DMS153 treated with DMSO at 0.1 percent for 48 hours (cell line): ENCODE measurements around the gene PROSER3.

Experiments used
- DNase-seq: peaks from one replicate; lab custom pipeline; 2025; ENCODE audit not compliant: unreplicated experiment; lab: John Stamatoyannopoulos, UW

PROSER3 gene

GRCh38 chr19:35775298-35776101 lies 17.5 kb downstream of the PROSER3 start, which contains the start of gene ARHGAP33:
ARHGAP33 (plus strand) TSS chr19:35775564; CDS start chr19:35775659, 95 bp downstream.
- peak; percentile 97 for DNase-seq

DNA sequence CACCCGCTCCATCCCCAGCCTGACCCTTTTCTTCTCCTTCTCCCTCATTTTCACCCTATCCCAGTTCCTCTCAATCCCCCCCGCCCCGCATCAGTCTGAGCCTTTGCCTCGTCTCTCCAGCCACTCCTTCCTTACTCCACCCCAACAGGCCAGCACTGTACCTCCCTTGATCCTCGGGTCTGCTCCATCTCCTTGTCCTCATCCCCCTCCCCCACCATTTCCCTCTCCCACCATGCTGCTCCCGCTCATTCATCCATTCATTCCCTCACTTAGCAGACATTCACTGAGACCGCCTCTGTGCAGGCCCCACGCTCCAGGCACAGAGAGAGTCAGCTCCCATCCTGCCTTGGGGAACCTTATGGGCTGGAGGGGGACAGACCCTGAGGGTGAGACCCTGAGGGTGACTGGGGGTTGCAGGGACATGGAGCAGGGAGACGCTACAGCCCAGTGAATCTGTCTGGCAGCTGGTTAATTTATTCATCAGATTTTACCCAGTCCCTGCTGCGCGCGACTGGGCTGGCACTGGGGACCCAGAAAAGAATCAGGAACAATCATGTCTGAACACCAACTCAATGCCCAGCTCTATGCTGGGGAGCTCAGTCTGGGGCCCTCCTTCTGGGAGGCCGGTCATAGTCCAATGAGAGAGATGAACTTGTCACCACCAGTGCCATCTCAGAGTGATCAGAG lies 18.3 kb downstream of the PROSER3 start:
- no peak for DNase-seq

DNA sequence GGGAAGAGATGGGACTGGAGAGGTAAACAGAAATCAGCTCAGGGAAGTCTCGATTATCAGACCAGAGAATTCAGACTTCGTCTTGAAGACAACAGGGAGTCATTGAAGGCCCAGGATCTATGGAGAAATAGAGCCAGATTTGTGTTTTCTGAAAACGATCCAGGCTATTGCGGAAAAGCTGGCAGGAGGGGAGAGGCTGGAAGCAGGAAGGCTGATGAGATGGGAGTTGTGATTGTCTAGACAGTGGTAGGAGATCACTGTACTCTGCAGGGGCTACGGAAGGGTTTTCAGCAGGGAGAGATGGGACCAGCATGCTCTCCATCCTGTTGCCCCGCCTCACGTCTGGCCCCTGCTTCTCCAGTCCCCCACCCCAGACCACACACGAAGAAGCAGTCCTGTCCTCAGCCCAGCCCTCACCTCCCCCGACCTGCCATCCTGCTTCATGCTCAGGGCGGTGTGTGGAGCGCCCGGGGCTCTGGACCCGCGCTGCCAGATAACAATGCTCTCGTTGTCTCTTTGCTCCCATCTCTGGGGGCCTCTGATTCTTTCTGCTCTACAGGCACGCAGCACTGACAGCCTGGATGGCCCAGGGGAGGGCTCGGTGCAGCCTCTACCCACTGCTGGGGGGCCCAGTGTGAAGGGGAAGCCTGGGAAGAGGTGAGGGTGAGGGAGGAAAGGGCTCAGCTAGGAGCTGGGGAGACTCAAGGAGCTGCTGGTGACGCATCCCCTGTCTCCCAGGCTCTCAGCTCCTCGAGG lies 19.3 kb downstream of the PROSER3 start:
- no peak for DNase-seq

DNA sequence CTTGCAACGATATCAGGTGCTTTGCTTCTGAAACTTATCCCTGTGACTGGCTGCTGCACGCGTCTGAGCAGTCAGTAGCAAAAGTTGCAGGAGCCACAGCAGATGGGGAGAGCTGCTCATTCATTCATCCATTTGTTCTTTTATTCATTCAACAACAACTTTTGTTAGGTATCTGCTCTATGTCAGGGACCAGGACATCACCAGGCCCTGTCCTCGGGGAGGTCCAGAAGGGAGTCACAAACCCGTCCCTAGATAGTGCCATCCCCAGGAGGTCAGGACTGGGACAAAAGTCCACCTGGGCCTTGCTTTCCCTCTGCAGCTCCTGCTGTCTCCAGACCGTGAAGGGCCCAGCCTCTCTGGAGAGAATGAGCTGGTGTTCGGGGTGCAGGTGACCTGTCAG lies 20.0 kb downstream of the PROSER3 start:
- DNase-seq, result no peak

DNA sequence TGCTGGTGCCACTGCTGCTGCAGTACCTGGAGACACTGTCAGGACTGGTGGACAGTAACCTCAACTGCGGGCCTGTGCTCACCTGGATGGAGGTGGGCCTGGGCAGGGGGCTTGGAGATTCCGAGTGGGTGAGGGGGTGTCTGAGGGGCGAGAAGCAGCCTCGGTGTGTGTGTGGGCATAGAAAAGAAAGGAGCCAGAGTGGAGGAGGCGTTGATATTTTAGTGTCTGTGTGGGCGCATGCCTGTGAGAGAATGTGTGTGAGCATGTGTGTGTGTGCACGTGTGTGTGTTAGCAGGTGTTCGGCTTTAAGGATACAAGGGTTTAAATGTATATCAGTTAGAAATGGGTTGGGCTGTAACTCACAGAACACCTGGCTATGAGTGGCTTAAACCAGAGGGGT lies 21.1 kb downstream of the PROSER3 start:
- no peak for DNase-seq

GRCh38 chr19:35780058-35780457 lies 22.1 kb downstream of the PROSER3 start:
- DNase-seq, result no peak

DNA sequence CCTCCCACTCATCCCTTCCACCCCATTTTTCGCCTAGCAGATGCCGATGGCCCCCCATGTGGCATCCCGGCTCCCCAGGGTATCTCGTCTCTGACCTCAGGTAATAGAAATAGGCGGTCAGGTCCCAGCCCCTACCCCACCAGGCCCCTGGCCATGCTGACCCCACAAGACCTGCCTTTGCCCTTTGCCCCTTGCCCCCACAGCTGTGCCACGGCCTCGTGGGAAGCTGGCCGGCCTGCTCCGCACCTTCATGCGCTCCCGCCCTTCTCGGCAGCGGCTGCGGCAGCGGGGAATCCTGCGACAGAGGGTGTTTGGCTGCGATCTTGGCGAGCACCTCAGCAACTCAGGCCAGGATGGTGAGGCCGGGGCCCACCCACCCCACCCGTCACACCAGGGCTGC lies 22.7 kb downstream of the PROSER3 start:
- DNase-seq, result no peak

GRCh38 chr19:35781650-35782049 lies 23.7 kb downstream of the PROSER3 start:
- DNase-seq, result no peak

- DNase-seq, result no peak
Observed at GRCh38 chr19:35782589-35782988, 24.6 kb downstream of the PROSER3 start.

DNA sequence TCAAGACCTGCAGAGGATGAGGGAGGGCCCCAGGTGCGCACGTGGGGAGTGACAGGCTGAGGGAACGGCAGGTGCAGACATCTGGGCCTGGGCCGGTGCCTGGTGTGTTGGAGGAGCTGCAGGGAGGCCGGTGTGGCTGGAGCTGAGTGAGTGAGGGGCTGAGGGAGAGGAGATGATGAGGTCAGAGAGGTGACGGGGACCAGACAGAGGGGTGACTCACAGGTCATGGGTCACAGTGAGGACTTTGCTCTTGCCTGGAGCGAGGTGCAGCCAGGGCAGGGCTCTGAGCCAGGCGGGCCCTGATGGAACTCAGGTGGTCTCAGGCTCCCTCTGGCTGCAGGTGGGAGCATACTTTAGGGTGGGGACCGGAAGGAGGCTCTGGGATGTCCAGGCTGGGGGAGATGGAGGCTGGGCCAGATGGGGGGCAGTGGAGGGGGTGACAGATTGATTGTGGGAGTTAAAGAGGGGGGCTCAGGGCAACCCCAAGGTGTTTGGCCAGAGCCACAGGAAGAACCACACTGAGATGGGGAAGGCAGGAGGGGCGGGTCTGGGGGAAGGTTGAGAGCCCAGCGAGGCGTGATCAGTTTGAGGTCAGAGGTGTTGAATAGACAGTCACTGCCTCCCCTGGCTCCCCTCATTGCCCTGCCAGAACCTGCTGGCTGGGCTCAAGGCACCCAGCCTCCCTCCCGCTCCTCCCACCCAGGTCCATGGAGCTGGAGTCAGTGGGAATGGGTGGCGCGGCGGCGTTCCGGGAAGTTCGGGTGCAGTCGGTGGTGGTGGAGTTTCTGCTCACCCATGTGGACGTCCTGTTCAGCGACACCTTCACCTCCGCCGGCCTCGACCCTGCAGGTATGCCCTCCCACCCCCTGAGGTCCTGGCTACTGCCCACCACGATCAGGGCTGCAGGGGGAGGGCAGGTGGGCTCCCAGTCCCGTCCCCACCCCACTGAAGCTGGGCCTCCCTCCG lies 25.8 kb downstream of the PROSER3 start:
- DNase-seq, result no peak

DNA sequence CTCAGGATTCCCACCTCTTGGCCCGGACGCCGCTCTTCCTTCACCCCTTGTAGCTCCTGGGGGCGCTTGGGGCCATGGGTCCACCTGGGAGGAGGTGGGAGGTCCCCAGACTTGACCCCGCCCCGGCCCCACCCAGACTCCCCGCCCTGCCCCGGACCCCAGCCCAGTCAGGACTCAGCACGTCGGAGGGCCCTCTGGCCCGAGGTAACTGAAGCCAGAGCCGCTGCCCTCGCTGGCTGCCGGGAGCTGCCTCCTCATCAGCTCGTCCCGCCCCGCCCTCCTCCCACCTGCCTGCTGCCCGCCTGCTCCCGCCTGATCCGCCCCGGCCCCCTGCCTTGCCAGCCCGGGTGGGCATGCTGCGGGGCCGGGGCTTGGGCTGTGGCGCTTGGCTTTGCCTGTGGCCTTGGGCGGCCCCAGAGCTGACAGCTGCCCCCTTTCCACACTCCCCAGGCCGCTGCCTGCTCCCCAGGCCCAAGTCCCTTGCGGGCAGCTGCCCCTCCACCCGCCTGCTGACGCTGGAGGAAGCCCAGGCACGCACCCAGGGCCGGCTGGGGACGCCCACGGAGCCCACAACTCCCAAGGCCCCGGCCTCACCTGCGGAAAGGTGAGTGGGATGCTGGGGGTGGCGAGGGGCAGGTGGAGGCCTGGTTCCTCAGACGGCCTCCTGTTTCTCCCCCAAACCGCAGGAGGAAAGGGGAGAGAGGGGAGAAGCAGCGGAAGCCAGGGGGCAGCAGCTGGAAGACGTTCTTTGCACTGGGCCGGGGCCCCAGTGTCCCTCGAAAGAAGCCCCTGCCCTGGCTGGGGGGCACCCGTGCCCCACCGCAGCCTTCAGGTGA lies 26.7 kb downstream of the PROSER3 start:
- DNase-seq, result no peak

DNA sequence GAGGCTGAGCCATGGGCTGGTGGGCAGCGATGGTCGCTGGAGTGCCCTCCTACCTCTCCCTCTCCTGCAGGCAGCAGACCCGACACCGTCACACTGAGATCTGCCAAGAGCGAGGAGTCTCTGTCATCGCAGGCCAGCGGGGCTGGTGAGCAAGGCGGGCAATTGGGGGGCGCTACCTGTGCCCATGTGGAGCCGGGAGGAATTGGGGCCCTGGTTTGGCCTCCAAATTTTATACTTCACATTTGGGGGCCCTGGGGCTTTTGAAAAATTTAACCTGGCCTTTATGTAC lies 27.3 kb downstream of the PROSER3 start:
- DNase-seq, result no peak

GRCh38 chr19:35786299-35787160 lies 28.6 kb downstream of the PROSER3 start:
- DNase-seq, result no peak

DNA sequence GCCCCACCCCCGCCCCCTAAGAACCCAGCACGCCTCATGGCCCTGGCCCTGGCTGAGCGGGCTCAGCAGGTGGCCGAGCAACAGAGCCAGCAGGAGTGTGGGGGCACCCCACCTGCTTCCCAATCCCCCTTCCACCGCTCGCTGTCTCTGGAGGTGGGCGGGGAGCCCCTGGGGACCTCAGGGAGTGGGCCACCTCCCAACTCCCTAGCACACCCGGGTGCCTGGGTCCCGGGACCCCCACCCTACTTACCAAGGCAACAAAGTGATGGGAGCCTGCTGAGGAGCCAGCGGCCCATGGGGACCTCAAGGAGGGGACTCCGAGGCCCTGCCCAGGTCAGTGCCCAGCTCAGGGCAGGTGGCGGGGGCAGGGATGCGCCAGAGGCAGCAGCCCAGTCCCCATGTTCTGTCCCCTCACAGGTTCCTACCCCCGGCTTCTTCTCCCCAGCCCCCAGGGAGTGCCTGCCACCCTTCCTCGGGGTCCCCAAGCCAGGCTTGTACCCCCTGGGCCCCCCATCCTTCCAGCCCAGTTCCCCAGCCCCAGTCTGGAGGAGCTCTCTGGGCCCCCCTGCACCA lies 29.3 kb downstream of the PROSER3 start:
- no peak for DNase-seq

GRCh38 chr19:35788205-35788960 lies 30.4 kb downstream of the PROSER3 start:
- DNase-seq, result no peak

DNA sequence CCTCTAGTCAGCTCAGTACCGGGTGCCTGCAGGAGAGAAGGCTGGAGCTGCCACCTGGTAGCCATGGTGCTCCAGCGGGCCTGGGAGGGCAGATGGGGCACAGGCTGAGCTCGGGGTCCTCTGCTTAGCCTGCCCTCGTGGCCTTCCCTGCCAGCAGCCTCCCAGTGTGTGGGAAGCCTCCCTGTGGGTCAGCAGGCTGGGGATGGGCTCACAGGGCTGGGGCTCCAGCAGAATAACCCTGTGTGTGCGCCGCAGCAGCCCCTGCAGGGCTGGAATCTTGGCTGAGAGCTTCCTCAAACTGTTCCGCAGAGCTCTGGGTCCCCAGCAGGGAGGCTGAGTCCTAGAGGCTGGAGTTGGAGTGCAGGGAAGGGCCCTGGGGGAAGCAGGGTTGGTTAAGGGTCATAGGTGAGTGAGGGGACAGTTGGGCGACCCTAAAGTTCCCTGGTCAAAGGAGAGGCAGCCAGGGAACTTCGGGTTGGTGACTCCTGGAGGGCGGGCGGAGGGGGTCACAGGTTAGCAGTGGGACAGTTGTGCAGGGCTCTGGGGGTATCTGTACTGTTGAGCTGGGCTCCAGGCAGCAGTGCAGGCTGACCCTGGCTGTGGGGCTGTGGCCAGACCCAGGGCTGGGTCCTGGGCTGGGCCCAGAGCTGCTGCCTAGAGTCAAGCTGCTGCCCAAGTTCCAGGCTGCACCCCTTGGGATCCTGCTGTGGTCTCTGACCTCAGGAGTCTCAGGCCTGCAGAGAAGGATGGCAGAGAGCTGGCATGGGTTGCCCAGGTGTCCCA lies 31.4 kb downstream of the PROSER3 start:
- DNase-seq, result no peak
